Natural killer cell (primary cell): ENCODE data around the gene NPAS3. TPM values are rescaled to one million over a fixed set of nuclear protein-coding genes. Genes with fewer than 3 reads are reported as not detected.

Experiments used
- ATAC-seq, 3 donors: fragments of 150-1000 bp in 2 of 3; fragments of 200-7000 bp in 1 of 3; cut with Tn5 transposase; 1 replicate in 1 of 3; 2 replicates in 2 of 3; pipeline ENCODE4 v1.10.0; 2021; ENCODE audit warnings: mild to moderate bottlenecking in 2 of 3, moderate library complexity in 2 of 3
- DNase-seq, 2 donors: peaks; one replicate each; pipeline versions ENCODE4 v3.0.0 to v3.0.0-alpha.2; 2013 to 2021; ENCODE audit warnings: mixed read lengths in 1 of 2
- H3K27ac ChIP-seq: one replicate; pipeline ENCODE4 v1.5.1; 2013; ENCODE audit warnings: mild to moderate bottlenecking, low read length
- H3K27me3 ChIP-seq: one replicate; pipeline ENCODE4 v1.6.1; 2013; ENCODE audit warnings: low read length; ENCODE audit not compliant: control insufficient read depth, insufficient read depth
- H3K36me3 ChIP-seq: one replicate; pipeline ENCODE4 v1.6.1; 2013; ENCODE audit warnings: low read length; ENCODE audit not compliant: control insufficient read depth, insufficient read depth
- H3K4me1 ChIP-seq: one replicate; pipeline ENCODE4 v1.6.1; 2013; ENCODE audit warnings: low read length; ENCODE audit not compliant: control insufficient read depth, insufficient read depth
- H3K4me3 ChIP-seq: one replicate; pipeline ENCODE4 v1.5.1; 2013; ENCODE audit warnings: low read length
- H3K9me3 ChIP-seq: one replicate; pipeline ENCODE4 v1.6.1; 2013; ENCODE audit warnings: low read length; ENCODE audit not compliant: control insufficient read depth, insufficient read depth
- H3K27ac Mint-ChIP-seq, 2 donors: one replicate each; pipeline ENCODE4 v1.8.0; 2022; ENCODE audit warnings: mild to moderate bottlenecking in 2 of 2, mixed read lengths in 2 of 2, moderate library complexity in 1 of 2
- H3K27me3 Mint-ChIP-seq, 2 donors: one replicate each; pipeline ENCODE4 v1.8.0; 2022; ENCODE audit warnings: low read depth in 2 of 2, mixed read lengths in 2 of 2
- H3K36me3 Mint-ChIP-seq: one replicate; pipeline ENCODE4 v1.8.0; 2022; ENCODE audit warnings: mixed read lengths
- H3K4me1 Mint-ChIP-seq, 2 donors: one replicate each; pipeline ENCODE4 v1.8.0; 2022; ENCODE audit warnings: mixed read lengths in 2 of 2
- H3K4me3 Mint-ChIP-seq: one replicate; pipeline ENCODE4 v1.8.0; 2022; ENCODE audit warnings: mild to moderate bottlenecking, moderate library complexity, mixed read lengths
- H3K9me3 Mint-ChIP-seq, 2 donors: one replicate each; pipeline ENCODE4 v1.8.0; 2022; ENCODE audit warnings: mixed read lengths in 2 of 2
- WGBS: methylation state at CpG from one replicate; pipeline ENCODE4 v1.1.7; 2013; ENCODE audit warnings: missing lambda C conversion rate; ENCODE audit not compliant: insufficient coverage; 5-methylcytosine and 5-hydroxymethylcytosine counted together
- intact Hi-C: fragments of 100-400 bp; cut with micrococcal nuclease; formaldehyde crosslinking; loops from one replicate; pipeline ENCODE4 v1.14.2; 2022
- total RNA-seq, 4 donors: library from RNA; stranded (reverse); fragments of 120-200 nt in 1 of 4; gene quantifications; one replicate each; pipeline versions ENCODE4 v1.2.3 to v1.2.4, GENCODE V29; 2013 to 2022
- TF ChIP-seq, protein P1 (sequence below): fragments of 200-600 bp; IDR thresholded peaks from one replicate; pipeline ENCODE4 v1.8.0; 2022; ENCODE audit warnings: antibody characterized with exemption

NPAS3 gene
- total RNA-seq, 3 donors from 2014 or later (not counting 1 experiment from before 2014, with no cell fraction given) = not detected

DNA sequence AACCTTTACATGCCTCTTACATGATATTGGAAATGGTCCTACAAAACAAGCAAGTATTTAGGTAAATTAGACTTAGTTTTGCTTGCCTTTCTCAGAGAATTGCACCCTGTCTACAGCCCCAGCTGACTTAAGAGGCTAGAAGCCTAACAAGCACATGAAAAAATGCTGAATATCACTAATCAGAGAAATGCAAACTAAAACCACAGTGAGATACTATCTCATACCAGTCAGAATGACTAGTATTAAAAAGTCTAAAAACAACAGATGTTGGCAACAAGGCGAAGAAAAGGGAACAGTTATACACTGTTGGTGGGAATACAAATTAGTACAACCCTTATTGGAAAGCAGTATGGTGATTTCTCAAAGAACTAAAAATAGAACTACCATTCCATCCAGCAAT is 908.4 kb downstream of the NPAS3 start:
- Mint-ChIP-seq H3K4me1 (no peaks in the 10 kb centered on the region), H3K27ac (no peak overlapping the region), H3K4me3 (no peak overlapping the region), H3K36me3 (no peaks in the 10 kb centered on the region), H3K27me3 (peaks cover 0 to 6% of the 10 kb centered on the region in 2 donors), H3K9me3 (no peaks in the 10 kb centered on the region)
- TF ChIP-seq, protein P1, sequence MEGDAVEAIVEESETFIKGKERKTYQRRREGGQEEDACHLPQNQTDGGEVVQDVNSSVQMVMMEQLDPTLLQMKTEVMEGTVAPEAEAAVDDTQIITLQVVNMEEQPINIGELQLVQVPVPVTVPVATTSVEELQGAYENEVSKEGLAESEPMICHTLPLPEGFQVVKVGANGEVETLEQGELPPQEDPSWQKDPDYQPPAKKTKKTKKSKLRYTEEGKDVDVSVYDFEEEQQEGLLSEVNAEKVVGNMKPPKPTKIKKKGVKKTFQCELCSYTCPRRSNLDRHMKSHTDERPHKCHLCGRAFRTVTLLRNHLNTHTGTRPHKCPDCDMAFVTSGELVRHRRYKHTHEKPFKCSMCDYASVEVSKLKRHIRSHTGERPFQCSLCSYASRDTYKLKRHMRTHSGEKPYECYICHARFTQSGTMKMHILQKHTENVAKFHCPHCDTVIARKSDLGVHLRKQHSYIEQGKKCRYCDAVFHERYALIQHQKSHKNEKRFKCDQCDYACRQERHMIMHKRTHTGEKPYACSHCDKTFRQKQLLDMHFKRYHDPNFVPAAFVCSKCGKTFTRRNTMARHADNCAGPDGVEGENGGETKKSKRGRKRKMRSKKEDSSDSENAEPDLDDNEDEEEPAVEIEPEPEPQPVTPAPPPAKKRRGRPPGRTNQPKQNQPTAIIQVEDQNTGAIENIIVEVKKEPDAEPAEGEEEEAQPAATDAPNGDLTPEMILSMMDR = no peak
- H3K27ac ChIP-seq = no peak overlapping the region
- H3K36me3 ChIP-seq = no peaks in the 10 kb centered on the region
- no peak for ATAC-seq
- WGBS = no CpG with 5 or more reads among the region's 1 CpG
- no peak for DNase-seq
- H3K4me1 ChIP-seq = no peaks in the 10 kb centered on the region
- no peak overlapping the region for H3K4me3 ChIP-seq
- intact Hi-C loops = no loop called here
- no peaks in the 10 kb centered on the region for H3K27me3 ChIP-seq
- H3K9me3 ChIP-seq = no peaks in the 10 kb centered on the region

DNA sequence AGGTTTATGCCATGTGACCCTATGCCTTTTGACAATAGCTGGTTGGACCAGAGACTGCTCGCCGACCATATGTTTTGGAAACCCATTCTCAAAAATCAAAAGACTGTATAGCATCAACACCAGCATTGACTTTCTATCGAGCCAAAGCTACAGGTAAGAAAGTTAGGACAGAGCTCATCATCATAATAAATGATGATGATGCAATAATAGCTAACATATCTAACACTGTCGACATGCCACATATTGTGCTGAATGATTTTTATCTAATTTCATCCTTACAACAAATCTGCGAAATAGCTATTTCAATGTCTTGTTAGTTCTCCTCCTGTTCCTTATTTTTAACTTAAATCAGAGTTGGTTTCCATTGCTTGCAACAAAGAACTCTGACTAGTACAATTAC is 909.3 kb downstream of the NPAS3 start:
- TF ChIP-seq, protein P1 = no peak
- Mint-ChIP-seq H3K4me3 (no peak overlapping the region), H3K27me3 (peaks cover 0 to 6% of the 10 kb centered on the region in 2 donors), H3K9me3 (no peaks in the 10 kb centered on the region), H3K27ac (no peak overlapping the region), H3K36me3 (no peaks in the 10 kb centered on the region), H3K4me1 (no peaks in the 10 kb centered on the region)
- intact Hi-C loops = no loop called here
- WGBS = 89% methylated on average over 4 of the region's 5 CpGs
- no peak for DNase-seq
- Histone ChIP-seq H3K27me3 (no peaks in the 10 kb centered on the region), H3K27ac (no peak overlapping the region), H3K4me1 (no peaks in the 10 kb centered on the region), H3K36me3 (no peaks in the 10 kb centered on the region), H3K9me3 (no peaks in the 10 kb centered on the region), H3K4me3 (no peak overlapping the region)
- ATAC-seq = no peak

DNA sequence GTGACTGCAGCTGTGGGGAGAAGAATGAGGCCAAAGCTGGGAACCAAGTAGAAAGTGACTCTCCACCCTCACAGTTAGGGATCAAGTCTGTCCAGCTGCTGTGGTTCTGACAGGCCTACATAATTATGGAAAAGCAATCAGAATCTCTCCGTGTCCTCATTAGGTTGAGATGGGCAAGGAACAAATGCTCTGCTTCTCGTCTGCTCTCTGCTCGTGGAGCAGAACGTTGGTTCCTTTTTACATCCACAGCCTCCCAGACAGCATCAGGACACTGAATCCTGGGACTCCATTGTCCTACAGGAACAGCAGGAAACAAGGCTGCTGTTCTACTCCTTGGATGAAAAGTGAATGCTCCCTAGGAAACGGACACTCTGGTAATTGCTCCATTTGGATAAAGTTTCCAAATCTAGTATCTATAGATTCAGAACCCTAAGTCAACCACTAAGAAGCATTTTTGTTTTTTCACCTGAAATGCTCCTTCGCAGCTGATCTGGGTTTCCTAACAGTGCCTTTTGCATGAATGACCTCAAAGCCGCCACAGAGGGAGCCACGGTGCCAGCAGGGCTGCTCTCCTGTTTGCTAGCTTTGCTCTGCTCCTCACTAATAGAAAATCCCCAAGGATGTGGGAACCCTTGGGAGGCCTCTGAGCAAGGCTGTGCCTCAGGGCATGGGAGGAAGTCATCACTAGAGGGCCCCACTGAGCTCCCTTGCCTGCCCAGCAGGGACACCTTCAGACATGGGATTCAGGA is 910.2 kb downstream of the NPAS3 start:
- Histone ChIP-seq H3K4me1 (no peaks in the 10 kb centered on the region), H3K4me3 (no peak overlapping the region), H3K36me3 (no peaks in the 10 kb centered on the region), H3K27me3 (no peaks in the 10 kb centered on the region), H3K27ac (no peak overlapping the region), H3K9me3 (no peaks in the 10 kb centered on the region)
- Mint-ChIP-seq H3K27me3 (peaks cover 0 to 6% of the 10 kb centered on the region in 2 donors), H3K4me1 (no peaks in the 10 kb centered on the region), H3K27ac (no peak overlapping the region), H3K4me3 (no peak overlapping the region), H3K9me3 (no peaks in the 10 kb centered on the region), H3K36me3 (no peaks in the 10 kb centered on the region)
- peak in 1 of 2 donors; percentile 24 for DNase-seq
- no peak for ATAC-seq
- TF ChIP-seq, protein P1 = no peak
- intact Hi-C loops = no loop called here
- whole genome bisulfite sequencing = 88% methylated on average over 8 of the region's 8 CpGs

DNA sequence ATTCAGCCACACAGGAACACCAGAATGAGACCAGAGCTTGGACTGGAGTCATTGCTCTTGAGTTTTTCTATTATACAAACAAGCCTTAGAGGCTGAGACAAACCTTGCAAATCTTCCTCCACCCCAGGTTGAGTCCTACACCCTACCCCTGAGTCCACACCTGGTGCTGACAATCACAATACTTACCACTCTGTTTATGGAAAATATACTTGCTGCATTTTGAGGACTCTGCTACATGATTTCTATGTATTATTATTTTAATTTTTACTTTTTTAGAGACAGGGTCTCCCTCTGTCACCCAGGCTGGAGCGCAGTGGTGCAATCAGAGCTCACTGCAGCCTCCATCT is 910.7 kb downstream of the NPAS3 start:
- no peaks in the 10 kb centered on the region for H3K4me1 Mint-ChIP-seq
- DNase-seq (no peak), ATAC-seq (no peak)
- H3K9me3 Mint-ChIP-seq = no peaks in the 10 kb centered on the region
- intact Hi-C loops = no loop called here
- Histone ChIP-seq H3K9me3 (no peaks in the 10 kb centered on the region), H3K4me3 (no peak overlapping the region), H3K27ac (no peak overlapping the region), H3K36me3 (no peaks in the 10 kb centered on the region), H3K27me3 (no peaks in the 10 kb centered on the region), H3K4me1 (no peaks in the 10 kb centered on the region)
- WGBS = 100% methylated on average over 1 of the region's 1 CpG
- H3K36me3 Mint-ChIP-seq = no peaks in the 10 kb centered on the region
- H3K27ac Mint-ChIP-seq = no peak overlapping the region
- H3K27me3 Mint-ChIP-seq = peaks cover 0 to 6% of the 10 kb centered on the region in 2 donors
- H3K4me3 Mint-ChIP-seq = no peak overlapping the region
- TF ChIP-seq, protein P1 = no peak
